Activated CD4-positive, CD25-positive, alpha-beta regulatory T cell treated with anti-CD3 and anti-CD28 coated beads, Interleukin-2, amount 50 U/mL, for 24 hours (primary cell): ENCODE data around the gene IZUMO4.
"Not testable (repeated sequence)": the region's sequence is repeated elsewhere in the genome, so short reads cannot be mapped to it uniquely, and the experiment has no call there.

Experiments
- ATAC-seq, 2 donors: fragments of 150-1000 bp; cut with Tn5 transposase; one replicate each; pipeline ENCODE4 v1.10.0; 2021; ENCODE audit warnings: mild to moderate bottlenecking in 1 of 2, moderate library complexity in 1 of 2

Gene IZUMO4

GRCh38 chr19:2110822-2111221 is 14.1 kb downstream of the IZUMO4 start:
- ATAC-seq = no peak

GRCh38 chr19:2111425-2111824 is 14.7 kb downstream of the IZUMO4 start:
- no peak for ATAC-seq

DNA sequence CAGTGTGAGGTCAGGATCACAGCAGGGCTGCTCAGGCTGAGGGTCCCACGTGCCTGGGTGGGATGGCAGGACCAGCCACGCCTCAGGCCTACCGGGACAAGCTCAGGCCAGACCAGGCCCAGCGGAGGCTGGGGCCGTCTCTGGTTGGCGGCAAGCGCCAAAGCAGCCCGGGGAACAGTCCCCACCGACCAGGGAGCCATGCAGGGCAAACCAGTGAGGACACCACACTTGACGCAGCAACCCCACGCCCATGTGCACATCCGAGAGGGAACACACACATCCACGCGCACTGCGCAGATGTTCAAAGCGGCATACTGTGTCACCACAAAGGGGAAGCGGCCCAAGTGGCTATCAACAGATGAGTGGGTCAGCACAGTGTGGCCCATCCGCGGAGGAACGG is 15.2 kb downstream of the IZUMO4 start:
- no peak for ATAC-seq

DNA sequence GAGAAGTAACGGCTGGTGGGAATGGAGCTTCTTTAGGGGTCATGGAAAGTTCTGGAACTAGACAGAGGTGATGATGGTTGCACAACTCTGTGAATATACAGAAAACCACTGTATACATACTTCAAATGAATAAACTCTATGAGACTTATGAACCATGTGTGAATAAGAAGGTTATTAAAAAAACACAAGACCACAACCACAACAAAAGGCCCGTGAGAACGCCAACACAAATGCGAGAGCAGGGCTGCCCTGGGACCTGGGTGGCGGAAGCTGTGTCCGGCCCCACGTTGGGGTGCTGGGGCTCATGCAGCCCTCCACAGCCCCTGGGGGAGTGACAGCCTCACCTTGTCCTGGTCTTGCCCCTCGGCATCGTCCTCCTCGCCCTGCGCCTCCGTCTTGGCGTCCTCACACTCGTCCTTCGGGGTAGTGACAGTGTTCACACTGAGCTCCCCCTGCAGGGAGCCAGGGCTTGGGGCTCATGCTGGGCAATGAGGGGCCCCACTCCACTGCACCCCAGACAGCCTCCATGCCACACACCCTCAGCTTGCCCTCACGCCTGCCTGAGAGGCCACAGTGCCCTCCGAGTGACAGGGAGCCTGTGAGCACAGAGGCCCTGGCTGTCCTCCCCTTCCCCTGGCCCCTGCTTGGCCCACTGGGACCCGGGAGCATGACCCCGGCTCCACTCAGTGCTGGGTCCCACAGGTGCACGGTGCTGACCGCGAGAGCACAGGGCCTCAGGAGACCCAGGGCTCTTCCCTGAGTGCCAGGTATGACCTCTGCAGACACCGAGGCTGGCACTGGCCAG is 16.0 kb downstream of the IZUMO4 start:
- ATAC-seq = peak in 1 of 2 donors; percentile 41

DNA sequence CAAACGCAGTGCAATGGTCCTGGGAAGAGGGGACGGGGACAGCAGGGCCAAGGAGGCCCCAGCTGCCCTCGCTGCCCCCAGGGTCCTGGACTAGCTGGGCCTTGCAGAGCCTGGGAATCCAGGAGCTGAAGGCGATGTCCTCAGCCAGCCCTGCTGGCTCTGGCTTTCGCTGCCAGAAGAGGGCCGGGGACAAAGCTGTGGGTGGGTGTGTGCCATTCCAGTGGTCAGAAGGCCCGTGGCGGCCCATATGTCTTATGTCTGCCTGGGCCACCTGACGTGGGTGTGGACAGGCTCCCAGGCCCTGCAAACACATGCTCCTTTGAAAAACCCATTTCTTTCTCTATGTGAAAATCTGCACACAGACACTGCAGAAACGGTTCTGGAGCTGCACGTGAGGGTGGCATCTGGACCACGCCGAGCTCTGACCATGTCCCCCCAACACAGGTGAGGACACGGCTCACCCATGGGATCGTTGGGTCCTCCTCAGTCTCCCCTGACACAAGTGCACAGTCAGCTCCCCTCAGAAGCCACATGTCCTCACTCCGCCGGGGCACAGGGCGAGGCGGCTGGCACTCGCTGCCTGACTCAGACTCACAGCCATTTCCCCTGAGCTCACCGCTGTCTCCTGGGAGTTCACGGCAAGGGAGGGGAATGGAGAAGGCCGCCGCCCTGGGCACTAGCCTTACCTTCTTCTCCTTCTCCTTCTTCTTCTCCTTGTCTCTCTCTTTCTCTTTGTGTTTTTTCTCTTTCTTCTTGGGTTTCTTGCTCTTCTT is 16.9 kb downstream of the IZUMO4 start:
- ATAC-seq = no peak

GRCh38 chr19:2114218-2114617 is 17.5 kb downstream of the IZUMO4 start:
- no peak for ATAC-seq

DNA sequence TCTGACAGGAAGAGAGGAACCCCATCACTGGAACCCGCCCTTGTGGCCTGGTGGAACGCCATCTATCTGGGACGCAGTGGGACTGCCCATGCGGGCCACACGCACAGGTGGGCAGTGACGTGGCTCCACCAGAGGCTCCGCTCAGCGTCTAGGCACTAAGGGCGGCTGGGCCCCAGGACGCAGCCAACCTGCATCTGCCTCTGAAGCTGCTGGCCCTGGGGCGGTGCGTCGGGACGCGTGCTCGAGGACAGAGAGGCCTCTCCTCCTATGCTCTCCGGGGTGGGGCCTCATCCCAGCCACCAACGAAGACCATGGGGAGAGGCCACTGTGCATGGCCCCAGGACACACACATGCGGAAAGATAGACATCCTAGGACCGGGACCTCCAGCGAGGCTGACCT is 18.1 kb downstream of the IZUMO4 start:
- no peak for ATAC-seq

DNA sequence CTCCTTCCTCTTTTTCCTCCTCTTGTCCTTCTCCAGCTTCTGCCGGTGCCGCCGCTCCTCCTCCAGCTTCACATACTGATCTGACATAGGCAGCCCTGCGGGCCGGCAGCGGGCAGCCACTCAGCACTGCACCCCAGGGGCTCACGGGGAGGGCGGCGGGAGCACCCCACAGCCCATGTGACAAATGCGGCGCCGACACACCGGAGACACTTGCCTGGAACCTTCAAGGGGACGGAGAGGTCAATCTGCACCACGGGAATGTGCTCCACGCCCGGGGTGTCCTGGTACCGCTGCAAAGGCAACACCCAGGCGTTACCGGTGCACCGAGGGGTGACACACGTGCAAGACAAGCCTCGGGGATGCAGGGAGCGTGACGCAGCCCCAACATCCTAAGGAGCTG is 18.6 kb downstream of the IZUMO4 start:
- no peak for ATAC-seq

GRCh38 chr19:2115911-2116426 is 19.3 kb downstream of the IZUMO4 start:
- ATAC-seq = no peak

DNA sequence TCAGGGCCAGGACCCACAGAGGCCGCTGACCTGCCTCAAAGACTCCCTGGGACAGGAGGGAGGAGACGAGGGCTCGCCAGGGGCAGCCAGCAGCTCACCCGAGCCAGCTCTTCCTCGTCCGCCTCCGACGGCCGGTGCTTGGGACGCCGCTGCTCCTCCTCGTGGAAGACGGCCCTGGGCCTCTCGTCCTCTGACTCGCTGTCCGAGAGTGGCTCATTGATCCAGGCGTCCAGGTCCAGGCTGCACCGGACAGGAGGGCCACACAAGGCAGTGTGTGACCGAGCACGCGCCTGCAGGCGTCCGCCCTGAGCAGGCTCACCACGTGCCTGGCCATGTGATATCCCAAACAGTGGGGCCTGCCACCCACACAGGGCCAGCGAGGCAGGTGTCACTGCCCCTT is 19.8 kb downstream of the IZUMO4 start:
- ATAC-seq = no peak

DNA sequence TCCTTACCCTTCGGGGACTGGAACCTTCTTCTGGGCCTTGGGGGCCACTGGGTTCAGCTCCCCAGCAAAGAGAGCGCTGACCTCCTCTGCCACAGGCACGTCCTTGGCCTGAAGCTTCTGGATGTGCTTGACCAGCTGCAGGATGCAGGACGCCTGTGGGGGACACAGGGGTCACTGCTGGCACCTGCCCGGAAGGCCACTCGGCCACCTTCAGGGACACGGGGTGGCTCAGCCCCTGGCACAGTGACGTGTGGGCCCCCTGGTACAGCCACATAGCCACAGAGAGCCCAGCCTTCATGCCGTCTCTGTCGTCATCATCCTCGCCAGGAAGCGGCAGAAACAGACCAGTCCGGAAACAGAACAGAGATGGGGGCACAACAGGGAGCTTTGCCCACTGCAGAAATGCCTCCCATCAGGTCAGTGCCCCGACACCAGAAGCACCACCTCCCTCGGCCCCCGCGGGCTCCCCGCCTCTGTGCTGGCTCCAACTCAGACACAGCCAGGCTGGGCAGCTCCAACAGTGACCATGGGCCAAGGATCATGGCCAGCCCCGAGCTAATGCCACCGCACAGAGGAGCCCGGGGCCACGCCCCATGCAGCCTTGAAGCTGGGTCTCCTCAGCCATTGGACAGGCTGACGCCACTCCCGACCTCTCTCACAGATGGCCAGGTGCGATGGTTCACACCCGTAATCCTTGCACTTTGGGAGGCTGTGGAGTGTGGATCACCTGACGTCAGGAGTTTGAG is 20.7 kb downstream of the IZUMO4 start:
- ATAC-seq = no peak

DNA sequence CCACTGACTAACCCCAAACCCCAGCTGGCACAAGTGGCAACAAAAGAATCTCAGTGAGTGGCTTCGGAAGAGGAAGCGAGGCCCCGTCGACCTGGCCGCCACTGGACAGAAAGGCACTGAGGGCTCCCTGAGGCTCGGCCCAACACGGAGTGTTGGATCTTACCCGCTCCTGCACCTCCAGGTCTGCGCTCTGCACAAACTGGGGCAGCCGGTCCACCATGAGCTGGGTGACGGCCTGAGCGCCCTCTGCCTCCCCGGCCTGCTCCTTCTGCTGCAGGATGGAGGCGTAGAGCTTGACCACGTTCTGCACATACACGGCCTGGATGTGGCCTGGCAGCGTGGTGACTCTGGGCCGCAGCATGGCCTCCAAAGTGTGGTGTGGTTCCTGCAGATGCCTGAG is 21.7 kb downstream of the IZUMO4 start:
- ATAC-seq = no peak

- ATAC-seq = no peak
Measured at GRCh38 chr19:2119921-2120785, 23.4 kb downstream of the IZUMO4 start.

- ATAC-seq = no peak
Measured at GRCh38 chr19:2120821-2121220, 24.1 kb downstream of the IZUMO4 start.

DNA sequence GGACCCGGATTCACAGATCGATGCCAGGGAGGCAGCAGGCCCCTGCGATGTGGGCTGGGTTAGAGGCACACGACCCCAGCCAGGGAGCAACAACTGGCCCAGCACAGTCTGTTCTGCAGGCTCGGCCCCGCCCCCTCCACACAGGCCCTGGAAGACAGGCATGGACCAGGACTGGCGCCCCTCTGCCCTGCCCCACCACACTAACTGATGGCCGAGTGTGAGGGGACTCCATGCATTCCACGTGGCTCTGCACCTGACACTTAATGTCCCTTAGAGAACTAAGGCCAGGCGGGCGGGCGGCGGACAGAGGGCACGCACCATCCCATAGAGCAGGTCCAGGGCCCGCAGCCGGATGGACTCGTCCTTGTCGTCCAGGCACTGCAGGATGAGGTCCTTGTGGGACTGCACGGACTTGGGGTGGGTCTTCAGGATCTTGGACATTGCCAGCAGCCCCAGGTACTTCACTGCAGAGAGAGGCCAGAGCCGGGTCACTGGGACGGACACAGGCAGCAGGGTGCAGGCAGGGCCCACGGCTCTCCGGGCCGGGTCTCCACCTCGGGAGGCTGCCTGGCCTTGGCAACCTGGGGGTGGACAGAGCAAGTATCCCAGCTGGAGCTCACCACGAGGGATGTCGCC is 24.8 kb downstream of the IZUMO4 start:
- ATAC-seq = no peak

GRCh38 chr19:2122251-2122650 is 25.5 kb downstream of the IZUMO4 start:
- no peak for ATAC-seq

- ATAC-seq = no peak
Measured at GRCh38 chr19:2122982-2123381, 26.3 kb downstream of the IZUMO4 start.

GRCh38 chr19:2123682-2124387 is 27.1 kb downstream of the IZUMO4 start:
- ATAC-seq = no peak

GRCh38 chr19:2126879-2127518 is 30.3 kb downstream of the IZUMO4 start:
- no peak for ATAC-seq

DNA sequence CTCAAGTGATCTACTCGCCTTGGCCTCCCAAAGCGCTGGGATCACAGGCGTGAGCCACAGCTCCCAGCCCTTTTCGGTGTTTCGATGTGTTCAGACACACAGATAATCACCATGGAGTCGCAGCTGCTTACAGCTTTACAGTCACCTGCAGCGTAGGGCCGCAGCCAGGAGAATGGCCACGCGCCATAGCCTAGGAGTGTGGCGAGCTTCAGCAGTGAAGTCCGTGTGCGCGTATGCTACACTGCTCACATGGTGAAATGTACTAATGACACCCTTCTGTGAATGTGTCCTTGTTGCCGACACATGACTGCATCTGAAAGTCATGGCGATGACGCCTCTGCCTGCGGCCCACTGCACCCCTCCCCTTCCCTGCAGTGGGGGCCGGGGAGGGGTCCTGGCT is 31.0 kb downstream of the IZUMO4 start:
- ATAC-seq = no peak

DNA sequence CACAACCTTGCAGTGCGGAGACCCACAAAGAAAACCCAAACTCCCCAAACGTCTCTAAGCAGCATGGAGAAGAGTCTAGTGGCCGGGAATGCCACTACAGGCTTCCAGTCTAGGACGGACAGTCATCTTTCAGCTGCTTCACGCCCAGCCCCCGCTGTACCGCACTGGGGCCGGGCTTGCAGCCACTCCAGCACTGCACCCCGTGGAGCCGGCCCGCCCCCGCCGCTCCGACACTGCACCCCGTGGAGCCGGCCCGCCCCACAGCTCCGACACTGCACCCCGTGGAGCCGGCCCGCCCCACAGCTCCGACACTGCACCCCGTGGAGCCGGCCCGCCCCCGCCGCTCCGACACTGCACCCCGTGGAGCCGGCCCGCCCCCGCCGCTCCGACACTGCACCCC is 31.5 kb downstream of the IZUMO4 start:
- not testable (repeated sequence) for ATAC-seq
